ENCODE data around the gene JTB. TPM values are rescaled to one million over a fixed set of nuclear protein-coding genes. Genes with fewer than 3 reads are reported as not detected.

Gene JTB
- polyA plus RNA-seq (2013, experiment 1 of 2) = 145 TPM
- 154 TPM for polyA plus RNA-seq (2013, experiment 2 of 2)

GRCh38 chr1:153977250-153978240 is at the start of gene JTB:
Gene JTB, minus strand, starts transcription at chr1:153977674. Its CDS starts 422 bp downstream, at chr1:153977252.
- peak within 1 kb of the TSS; percentile 13 for H3K27ac ChIP-seq (ENCODE audit: low read length, poor library complexity, severe bottlenecking)
- peak within 1 kb of the TSS in 1 of 2 experiments; percentile 6 for H2BK12ac ChIP-seq (ENCODE audit: low read length in 2 of 2)
- H4K8ac ChIP-seq (ENCODE audit: low read length) = peak within 1 kb of the TSS; percentile 0
- no peak within 1 kb of the TSS for H4K91ac ChIP-seq (ENCODE audit: low read length)
- no peaks in the 10 kb centered on the region for H3K9me3 ChIP-seq (ENCODE audit: control insufficient read depth, low read length)
- no peak within 1 kb of the TSS for H2BK15ac ChIP-seq (ENCODE audit: low read depth, poor library complexity, severe bottlenecking)
- H3K79me1 ChIP-seq (replicated peaks; ENCODE audit: low read length, poor library complexity, severe bottlenecking) = peaks cover 11% of the 10 kb centered on the region
- H2AFZ ChIP-seq (ENCODE audit: low read depth, low read length) = peak within 1 kb of the TSS; percentile 74
- H3K14ac ChIP-seq (ENCODE audit: low read length in 2 of 2) = peak within 1 kb of the TSS in 1 of 2 experiments; percentile 50
- H3K4me2 ChIP-seq (ENCODE audit: low read length, poor library complexity, severe bottlenecking) = peak within 1 kb of the TSS; percentile 91
- peaks cover 45 to 74% of the 10 kb centered on the region in 2 experiments for H3K36me3 ChIP-seq (ENCODE audit: control insufficient read depth in 1 of 2, insufficient read depth in 2 of 2, low read depth in 1 of 2, low read length in 2 of 2)
- H3K4me1 ChIP-seq (ENCODE audit: control insufficient read depth, insufficient read depth, low read depth, low read length) = peaks cover 5% of the 10 kb centered on the region
- H3K27me3 ChIP-seq (ENCODE audit: control insufficient read depth in 1 of 2, insufficient read depth in 1 of 2, low read length in 2 of 2) = no peaks in the 10 kb centered on the region
- no peak within 1 kb of the TSS for H2AK5ac ChIP-seq (ENCODE audit: low read length, severe bottlenecking)
- H2BK5ac ChIP-seq (ENCODE audit: low read depth, low read length, poor library complexity, severe bottlenecking) = no peak within 1 kb of the TSS
- peak; percentile 86 for DNase-seq
- H2BK120ac ChIP-seq (ENCODE audit: low read depth, low read length) = peak within 1 kb of the TSS; percentile 39
- WGBS = under 1% methylated on average over 73 of the region's 75 CpGs
- H3K9ac ChIP-seq (ENCODE audit: low read length) = peak within 1 kb of the TSS; percentile 96
- H3K4me3 ChIP-seq (ENCODE audit: insufficient read depth in 1 of 2, low read depth in 1 of 2, low read length in 2 of 2) = peak within 1 kb of the TSS; percentile 61 to 94
- H3K18ac ChIP-seq (ENCODE audit: low read depth in 1 of 2, low read length in 2 of 2) = peak within 1 kb of the TSS; percentile 34 to 90
- peak within 1 kb of the TSS in 1 of 2 experiments; percentile 91 for H3K23ac ChIP-seq (ENCODE audit: low read length in 2 of 2)
- peak within 1 kb of the TSS; percentile 3 to 45 for H3K4ac ChIP-seq (ENCODE audit: low read depth in 1 of 2, low read length in 2 of 2)

GRCh38 chr1:154019940-154020339 is 42.5 kb upstream of the JTB start:
- no peak overlapping the region for H3K18ac ChIP-seq (ENCODE audit: low read depth in 1 of 2, low read length in 2 of 2)
- no peak overlapping the region for H2BK15ac ChIP-seq (ENCODE audit: low read depth, poor library complexity, severe bottlenecking)

GRCh38 chr1:154019269-154019668 is 41.8 kb upstream of the JTB start:
- Histone ChIP-seq H3K36me3 (ENCODE audit: control insufficient read depth in 1 of 2, insufficient read depth in 2 of 2, low read depth in 1 of 2, low read length in 2 of 2) (no peaks in the 10 kb centered on the region), H4K91ac (ENCODE audit: low read length) (no peak overlapping the region), H2AK5ac (ENCODE audit: low read length, severe bottlenecking) (no peak overlapping the region), H2BK15ac (ENCODE audit: low read depth, poor library complexity, severe bottlenecking) (no peak overlapping the region), H3K27me3 (ENCODE audit: control insufficient read depth in 1 of 2, insufficient read depth in 1 of 2, low read length in 2 of 2) (no peaks in the 10 kb centered on the region), H2BK12ac (ENCODE audit: low read length in 2 of 2) (no peak overlapping the region), H3K79me1 (replicated peaks; ENCODE audit: low read length, poor library complexity, severe bottlenecking) (no peaks in the 10 kb centered on the region), H3K4me1 (ENCODE audit: control insufficient read depth, insufficient read depth, low read depth, low read length) (no peaks in the 10 kb centered on the region), H2BK5ac (ENCODE audit: low read depth, low read length, poor library complexity, severe bottlenecking) (no peak overlapping the region), H2AFZ (ENCODE audit: low read depth, low read length) (no peak overlapping the region), H3K9me3 (ENCODE audit: control insufficient read depth, low read length) (no peaks in the 10 kb centered on the region), H3K23ac (ENCODE audit: low read length in 2 of 2) (no peak overlapping the region), H4K8ac (ENCODE audit: low read length) (no peak overlapping the region), H3K4me2 (ENCODE audit: low read length, poor library complexity, severe bottlenecking) (no peak overlapping the region), H3K18ac (ENCODE audit: low read depth in 1 of 2, low read length in 2 of 2) (no peak overlapping the region), H3K27ac (ENCODE audit: low read length, poor library complexity, severe bottlenecking) (no peak overlapping the region), H3K9ac (ENCODE audit: low read length) (no peak overlapping the region), H3K4me3 (ENCODE audit: insufficient read depth in 1 of 2, low read depth in 1 of 2, low read length in 2 of 2) (no peak overlapping the region), H3K14ac (ENCODE audit: low read length in 2 of 2) (no peak overlapping the region), H2BK120ac (ENCODE audit: low read depth, low read length) (no peak overlapping the region), H3K4ac (ENCODE audit: low read depth in 1 of 2, low read length in 2 of 2) (no peak overlapping the region)
- WGBS = 97% methylated on average over 3 of the region's 4 CpGs
- no peak for DNase-seq

More at GRCh38 chr1:154019940-154020339, 42.5 kb upstream of the JTB start:
- Histone ChIP-seq H3K4me2 (ENCODE audit: low read length, poor library complexity, severe bottlenecking) (no peak overlapping the region), H2AK5ac (ENCODE audit: low read length, severe bottlenecking) (no peak overlapping the region), H3K27me3 (ENCODE audit: control insufficient read depth in 1 of 2, insufficient read depth in 1 of 2, low read length in 2 of 2) (no peaks in the 10 kb centered on the region), H2BK5ac (ENCODE audit: low read depth, low read length, poor library complexity, severe bottlenecking) (no peak overlapping the region), H4K8ac (ENCODE audit: low read length) (no peak overlapping the region), H3K23ac (ENCODE audit: low read length in 2 of 2) (no peak overlapping the region), H3K9me3 (ENCODE audit: control insufficient read depth, low read length) (no peaks in the 10 kb centered on the region), H2BK120ac (ENCODE audit: low read depth, low read length) (no peak overlapping the region), H3K79me1 (replicated peaks; ENCODE audit: low read length, poor library complexity, severe bottlenecking) (no peaks in the 10 kb centered on the region), H3K27ac (ENCODE audit: low read length, poor library complexity, severe bottlenecking) (no peak overlapping the region), H3K4ac (ENCODE audit: low read depth in 1 of 2, low read length in 2 of 2) (no peak overlapping the region), H2AFZ (ENCODE audit: low read depth, low read length) (no peak overlapping the region), H3K14ac (ENCODE audit: low read length in 2 of 2) (no peak overlapping the region), H4K91ac (ENCODE audit: low read length) (no peak overlapping the region), H3K36me3 (ENCODE audit: control insufficient read depth in 1 of 2, insufficient read depth in 2 of 2, low read depth in 1 of 2, low read length in 2 of 2) (no peaks in the 10 kb centered on the region), H3K4me1 (ENCODE audit: control insufficient read depth, insufficient read depth, low read depth, low read length) (no peaks in the 10 kb centered on the region), H3K4me3 (ENCODE audit: insufficient read depth in 1 of 2, low read depth in 1 of 2, low read length in 2 of 2) (no peak overlapping the region), H3K9ac (ENCODE audit: low read length) (no peak overlapping the region), H2BK12ac (ENCODE audit: low read length in 2 of 2) (no peak overlapping the region)
- WGBS = 90% methylated on average over 1 of the region's 1 CpG
- DNase-seq = no peak

- no peaks in the 10 kb centered on the region for H3K9me3 ChIP-seq (ENCODE audit: control insufficient read depth, low read length)
- H2BK120ac ChIP-seq (ENCODE audit: low read depth, low read length) = no peak overlapping the region
- no peaks in the 10 kb centered on the region for H3K27me3 ChIP-seq (ENCODE audit: control insufficient read depth in 1 of 2, insufficient read depth in 1 of 2, low read length in 2 of 2)
- H3K9ac ChIP-seq (ENCODE audit: low read length) = no peak overlapping the region
- no peak overlapping the region for H3K4me3 ChIP-seq (ENCODE audit: insufficient read depth in 1 of 2, low read depth in 1 of 2, low read length in 2 of 2)
- H3K14ac ChIP-seq (ENCODE audit: low read length in 2 of 2) = no peak overlapping the region
- no peak overlapping the region for H2AFZ ChIP-seq (ENCODE audit: low read depth, low read length)
- no peak overlapping the region for H3K23ac ChIP-seq (ENCODE audit: low read length in 2 of 2)
- no peak overlapping the region for H4K91ac ChIP-seq (ENCODE audit: low read length)
- H3K4me2 ChIP-seq (ENCODE audit: low read length, poor library complexity, severe bottlenecking) = no peak overlapping the region
- peak; percentile 62 for DNase-seq
- H2BK5ac ChIP-seq (ENCODE audit: low read depth, low read length, poor library complexity, severe bottlenecking) = no peak overlapping the region
- no peaks in the 10 kb centered on the region for H3K79me1 ChIP-seq (replicated peaks; ENCODE audit: low read length, poor library complexity, severe bottlenecking)
- H3K4me1 ChIP-seq (ENCODE audit: control insufficient read depth, insufficient read depth, low read depth, low read length) = no peaks in the 10 kb centered on the region
- no peaks in the 10 kb centered on the region for H3K36me3 ChIP-seq (ENCODE audit: control insufficient read depth in 1 of 2, insufficient read depth in 2 of 2, low read depth in 1 of 2, low read length in 2 of 2)
- 55% methylated on average over 3 of the region's 3 CpGs for WGBS
- H2AK5ac ChIP-seq (ENCODE audit: low read length, severe bottlenecking) = no peak overlapping the region
- H3K18ac ChIP-seq (ENCODE audit: low read depth in 1 of 2, low read length in 2 of 2) = no peak overlapping the region
- no peak overlapping the region for H2BK12ac ChIP-seq (ENCODE audit: low read length in 2 of 2)
- no peak overlapping the region for H4K8ac ChIP-seq (ENCODE audit: low read length)
- no peak overlapping the region for H2BK15ac ChIP-seq (ENCODE audit: low read depth, poor library complexity, severe bottlenecking)
- no peak overlapping the region for H3K4ac ChIP-seq (ENCODE audit: low read depth in 1 of 2, low read length in 2 of 2)
- H3K27ac ChIP-seq (ENCODE audit: low read length, poor library complexity, severe bottlenecking) = no peak overlapping the region
Observed at GRCh38 chr1:154014154-154014907, 36.9 kb upstream of the JTB start.
